Trophoblast cell (in vitro differentiated cells and primary cell): ENCODE results near the gene SCEL.

Source experiments
- DNase-seq, 2 donors: peaks; one replicate each; pipeline ENCODE4 v3.0.0-alpha.2; 2016
- H2AFZ ChIP-seq: 2 replicates; pipeline ENCODE4 v1.6.1; 2013; ENCODE audit warnings: low read length, moderate library complexity, mild to moderate bottlenecking; ENCODE audit not compliant: insufficient read depth, poor library complexity
- H2AK5ac ChIP-seq: 2 replicates; pipeline ENCODE4 v1.6.1; 2013; ENCODE audit warnings: mild to moderate bottlenecking, low read length
- H2BK120ac ChIP-seq: 2 replicates; pipeline ENCODE4 v1.6.1; 2013; ENCODE audit warnings: low read length, mild to moderate bottlenecking, moderate library complexity; ENCODE audit not compliant: insufficient read depth, poor library complexity
- H2BK12ac ChIP-seq: 2 replicates; pipeline ENCODE4 v1.6.1; 2013; ENCODE audit warnings: mild to moderate bottlenecking, low read length, moderate library complexity
- H2BK5ac ChIP-seq: 2 replicates; pipeline ENCODE4 v1.6.1; 2013; ENCODE audit warnings: low read length, low read depth, moderate library complexity, mild to moderate bottlenecking; ENCODE audit not compliant: poor library complexity
- H3K14ac ChIP-seq: 2 replicates; pipeline ENCODE4 v1.6.1; 2013; ENCODE audit warnings: mild to moderate bottlenecking, low read length
- H3K18ac ChIP-seq: 2 replicates; pipeline ENCODE4 v1.6.1; 2013; ENCODE audit warnings: mild to moderate bottlenecking, low read length
- H3K23ac ChIP-seq: 2 replicates; pipeline ENCODE4 v1.6.1; 2013; ENCODE audit warnings: low read length
- H3K27ac ChIP-seq: 2 replicates; pipeline ENCODE4 v1.5.1; 2013; ENCODE audit warnings: low read depth, mild to moderate bottlenecking, inconsistent platforms, low read length, moderate library complexity
- H3K27me3 ChIP-seq: 2 replicates; pipeline ENCODE4 v1.6.1; 2013; ENCODE audit warnings: inconsistent platforms, mild to moderate bottlenecking, low read length, moderate library complexity; ENCODE audit not compliant: insufficient read depth
- H3K36me3 ChIP-seq, 2 experiments: 1 replicate in 1 of 2; 2 replicates in 1 of 2; pipeline ENCODE4 v1.6.1; 2013; ENCODE audit warnings: low read length in 2 of 2, mild to moderate bottlenecking in 2 of 2, moderate library complexity in 1 of 2; ENCODE audit not compliant: insufficient read depth in 2 of 2, control insufficient read depth in 1 of 2
- H3K4ac ChIP-seq: 2 replicates; pipeline ENCODE4 v1.6.1; 2013; ENCODE audit warnings: low read depth, mild to moderate bottlenecking, low read length, moderate library complexity
- H3K4me1 ChIP-seq, 2 experiments: 1 replicate in 1 of 2; 2 replicates in 1 of 2; pipeline ENCODE4 v1.6.1; 2013; ENCODE audit warnings: low read length in 2 of 2, mild to moderate bottlenecking in 2 of 2, moderate library complexity in 1 of 2; ENCODE audit not compliant: insufficient read depth in 2 of 2, control insufficient read depth in 1 of 2
- H3K4me2 ChIP-seq: 2 replicates; pipeline ENCODE4 v1.6.1; 2013; ENCODE audit warnings: inconsistent platforms, mild to moderate bottlenecking, low read length, moderate library complexity
- H3K4me3 ChIP-seq: 2 replicates; pipeline ENCODE4 v1.5.1; 2013; ENCODE audit warnings: mild to moderate bottlenecking, low read depth, low read length, inconsistent platforms
- H3K79me1 ChIP-seq: one replicate; pipeline ENCODE4 v1.6.1; 2013; ENCODE audit warnings: low read length
- H3K79me2 ChIP-seq: 2 replicates; pipeline ENCODE4 v1.6.1; 2013; ENCODE audit warnings: low read length, mild to moderate bottlenecking; ENCODE audit not compliant: control insufficient read depth, insufficient read depth, poor library complexity
- H3K9ac ChIP-seq: 2 replicates; pipeline ENCODE4 v1.6.1; 2013; ENCODE audit warnings: mild to moderate bottlenecking, low read length
- H3K9me3 ChIP-seq: 2 replicates; pipeline ENCODE4 v1.6.1; 2013; ENCODE audit warnings: low read depth, mild to moderate bottlenecking, control low read depth, inconsistent platforms, low read length; ENCODE audit not compliant: insufficient read depth
- H4K12ac ChIP-seq: 2 replicates; pipeline ENCODE4 v1.6.1; 2013; ENCODE audit warnings: low read depth, mild to moderate bottlenecking, low read length, moderate library complexity
- H4K8ac ChIP-seq: 2 replicates; pipeline ENCODE4 v1.6.1; 2013; ENCODE audit warnings: low read depth, mild to moderate bottlenecking, low read length, moderate library complexity
- H4K91ac ChIP-seq: one replicate; pipeline ENCODE4 v1.6.1; 2013; ENCODE audit warnings: low read depth, mild to moderate bottlenecking, low read length, moderate library complexity
- WGBS: extraction: QIAGEN DNeasy Blood & Tissue Kit; methylation state at CpG from one replicate; pipeline ENCODE4 v1.1.7; 2013; ENCODE audit warnings: missing lambda C conversion rate; ENCODE audit not compliant: insufficient read length, insufficient coverage; ENCODE audit errors: extremely low coverage; 5-methylcytosine and 5-hydroxymethylcytosine counted together

Gene SCEL

DNA sequence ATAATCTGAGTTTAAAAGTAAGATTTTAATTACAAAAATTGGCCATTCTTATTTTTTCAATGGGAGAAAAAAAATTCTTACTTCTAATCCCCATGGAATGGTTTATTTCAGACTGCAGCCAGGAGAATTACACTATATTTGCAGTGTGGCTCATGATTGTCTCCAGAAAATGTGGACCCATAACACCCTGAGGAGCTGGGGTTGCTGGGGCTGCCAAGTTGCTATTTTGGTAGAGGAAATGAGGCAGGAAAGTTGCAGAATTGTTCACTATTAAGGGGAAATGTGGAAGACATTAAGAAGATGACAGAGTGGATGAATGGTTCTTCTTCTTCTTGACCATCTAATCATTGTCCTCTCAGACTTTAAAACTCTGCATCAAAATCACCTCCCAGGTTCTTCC is 4.6 kb upstream of the SCEL start:
- no peaks in the 10 kb centered on the region for H3K36me3 ChIP-seq
- no peak overlapping the region for H3K4me2 ChIP-seq
- no peak overlapping the region for H2AK5ac ChIP-seq
- no peak overlapping the region for H3K4ac ChIP-seq
- no peaks in the 10 kb centered on the region for H3K4me1 ChIP-seq
- H3K79me1 ChIP-seq: no peaks in the 10 kb centered on the region
- no peak overlapping the region for H3K23ac ChIP-seq
- H3K27ac ChIP-seq: no peak overlapping the region
- H3K14ac ChIP-seq: no peak overlapping the region
- no peak overlapping the region for H4K8ac ChIP-seq
- H4K91ac ChIP-seq: no peak overlapping the region
- H3K9me3 ChIP-seq: no peaks in the 10 kb centered on the region
- no peak for DNase-seq
- no peak overlapping the region for H3K18ac ChIP-seq
- no peak overlapping the region for H4K12ac ChIP-seq
- H3K9ac ChIP-seq: no peak overlapping the region
- H3K27me3 ChIP-seq: no peaks in the 10 kb centered on the region
- H3K4me3 ChIP-seq: no peak overlapping the region
- H2BK5ac ChIP-seq: no peak overlapping the region
- H2BK120ac ChIP-seq: no peak overlapping the region
- no peaks in the 10 kb centered on the region for H3K79me2 ChIP-seq
- no peak overlapping the region for H2AFZ ChIP-seq
- no peak overlapping the region for H2BK12ac ChIP-seq

DNA sequence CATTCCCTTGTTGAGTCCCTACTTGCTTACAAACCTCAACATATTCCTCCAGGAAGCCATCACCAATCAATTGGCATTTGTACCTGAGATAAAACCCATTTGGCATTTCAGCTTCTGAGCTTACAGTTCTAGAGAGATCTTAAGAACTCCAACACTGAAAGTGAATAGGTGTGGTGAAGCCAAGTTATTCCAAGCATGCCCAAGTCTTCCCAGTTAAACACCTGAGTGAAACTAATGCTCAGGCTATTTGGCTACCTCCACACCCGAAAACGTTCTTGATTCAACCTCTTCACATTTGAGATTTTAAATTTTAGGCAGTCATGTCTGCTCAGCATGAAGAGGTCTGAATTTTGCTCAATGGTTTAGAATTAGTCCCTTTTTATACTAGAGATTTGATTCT is 2.5 kb upstream of the SCEL start:
- no peak overlapping the region for H3K9ac ChIP-seq
- peak in 1 of 2 donors; percentile 50 for DNase-seq
- H4K8ac ChIP-seq: no peak overlapping the region
- H3K4me1 ChIP-seq: no peaks in the 10 kb centered on the region
- no peaks in the 10 kb centered on the region for H3K9me3 ChIP-seq
- no peak overlapping the region for H2AK5ac ChIP-seq
- H3K23ac ChIP-seq: no peak overlapping the region
- no peak overlapping the region for H3K4me3 ChIP-seq
- H3K4ac ChIP-seq: no peak overlapping the region
- no peak overlapping the region for H2BK12ac ChIP-seq
- H2BK5ac ChIP-seq: no peak overlapping the region
- H3K79me2 ChIP-seq: no peaks in the 10 kb centered on the region
- no peak overlapping the region for H3K18ac ChIP-seq
- no peak overlapping the region for H2BK120ac ChIP-seq
- no peak overlapping the region for H2AFZ ChIP-seq
- H3K14ac ChIP-seq: no peak overlapping the region
- H3K4me2 ChIP-seq: no peak overlapping the region
- H3K79me1 ChIP-seq: no peaks in the 10 kb centered on the region
- H3K27ac ChIP-seq: no peak overlapping the region
- WGBS: no CpG with 5 or more reads among the region's 2 CpGs
- H4K91ac ChIP-seq: no peak overlapping the region
- no peak overlapping the region for H4K12ac ChIP-seq
- H3K27me3 ChIP-seq: no peaks in the 10 kb centered on the region
- H3K36me3 ChIP-seq: no peaks in the 10 kb centered on the region

DNA sequence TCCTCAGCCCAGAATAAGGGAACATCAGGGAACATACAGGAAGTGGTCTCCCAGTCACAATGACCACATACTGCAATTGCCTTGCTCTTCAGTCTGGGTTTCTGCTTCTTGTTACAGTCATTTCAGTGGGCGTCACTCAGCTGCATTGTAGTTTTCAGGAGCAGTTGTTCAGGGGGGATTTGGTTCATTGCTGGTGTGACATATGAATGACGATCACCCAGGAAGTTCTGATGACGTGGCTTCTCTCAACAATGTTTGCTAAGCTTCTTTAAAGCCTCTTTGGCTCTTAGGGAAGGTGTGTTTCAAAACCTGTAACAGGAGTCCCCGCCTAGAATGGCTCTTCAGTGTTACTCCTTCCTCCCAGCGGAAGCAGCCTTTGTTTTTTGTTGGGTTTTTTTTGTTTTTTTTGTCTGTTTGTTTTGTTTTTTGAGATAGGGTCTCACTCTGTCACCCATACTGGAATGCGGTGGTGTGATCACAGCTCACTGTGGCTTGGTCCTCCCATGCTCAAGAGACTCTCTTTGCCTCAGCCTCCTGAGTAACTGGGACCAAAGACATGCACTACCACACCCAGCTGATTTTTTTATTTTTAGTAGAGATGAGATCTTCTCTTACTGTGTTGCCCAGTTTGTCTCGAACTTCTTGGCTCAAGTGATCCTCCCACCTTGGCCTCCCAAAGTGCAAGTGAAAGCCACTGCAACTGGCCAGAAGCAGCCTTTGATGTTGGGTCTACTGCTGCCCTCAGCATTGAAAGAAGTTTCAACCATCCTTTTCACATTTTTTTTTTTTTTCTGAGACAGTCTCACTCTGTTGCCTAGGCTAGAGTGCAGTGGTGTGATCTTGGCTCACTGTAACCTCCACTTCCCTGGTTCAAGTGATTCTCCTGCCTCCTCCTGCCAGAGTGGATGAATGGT is 1.4 kb upstream of the SCEL start:
- Histone ChIP-seq H3K27me3 (no peaks in the 10 kb centered on the region), H3K9me3 (no peaks in the 10 kb centered on the region), H2AFZ (no peak overlapping the region), H3K4ac (no peak overlapping the region), H2BK5ac (no peak overlapping the region), H4K8ac (no peak overlapping the region), H3K27ac (no peak overlapping the region), H3K4me2 (no peak overlapping the region), H3K36me3 (no peaks in the 10 kb centered on the region), H4K12ac (no peak overlapping the region), H3K23ac (no peak overlapping the region), H3K79me1 (no peaks in the 10 kb centered on the region), H3K9ac (no peak overlapping the region), H4K91ac (no peak overlapping the region), H3K4me1 (no peaks in the 10 kb centered on the region), H2BK12ac (no peak overlapping the region), H2AK5ac (no peak overlapping the region), H3K14ac (no peak overlapping the region), H3K4me3 (no peak overlapping the region), H2BK120ac (no peak overlapping the region), H3K79me2 (no peaks in the 10 kb centered on the region), H3K18ac (no peak overlapping the region)
- no CpG with 5 or more reads among the region's 7 CpGs for WGBS
- DNase-seq: peak in 1 of 2 donors; percentile 8

DNA sequence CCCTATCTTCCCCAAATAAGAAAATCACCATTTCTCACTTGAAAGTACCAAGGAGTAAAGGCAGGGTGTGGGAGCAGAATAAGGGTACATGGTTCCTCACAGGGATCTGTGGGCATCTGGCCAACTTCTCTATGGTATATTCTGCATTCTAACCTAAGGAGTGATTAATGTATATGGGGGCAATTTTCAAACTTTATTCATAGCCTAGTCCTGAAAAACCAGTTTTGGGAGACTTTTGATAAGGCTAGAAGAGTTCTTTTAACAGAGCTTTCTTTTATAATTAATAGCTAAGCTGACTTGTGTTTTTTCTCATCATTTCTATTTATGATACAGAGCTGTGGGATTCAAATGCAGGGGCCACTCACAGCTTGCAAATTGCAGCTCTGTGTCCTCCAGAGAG is 852 bp downstream of the SCEL start:
- no peaks in the 10 kb centered on the region for H3K79me2 ChIP-seq
- no peak overlapping the region for H2AFZ ChIP-seq
- no peak overlapping the region for H3K4me3 ChIP-seq
- no peak overlapping the region for H4K12ac ChIP-seq
- H3K79me1 ChIP-seq: no peaks in the 10 kb centered on the region
- H2BK120ac ChIP-seq: no peak overlapping the region
- no peak overlapping the region for H3K4me2 ChIP-seq
- H3K4me1 ChIP-seq: no peaks in the 10 kb centered on the region
- no peak overlapping the region for H3K27ac ChIP-seq
- no peak overlapping the region for H2BK12ac ChIP-seq
- no peaks in the 10 kb centered on the region for H3K36me3 ChIP-seq
- H3K4ac ChIP-seq: no peak overlapping the region
- no peak overlapping the region for H3K9ac ChIP-seq
- no peak overlapping the region for H2BK5ac ChIP-seq
- no peak overlapping the region for H4K91ac ChIP-seq
- H2AK5ac ChIP-seq: no peak overlapping the region
- DNase-seq: peak in 1 of 2 donors; percentile 29
- no peak overlapping the region for H4K8ac ChIP-seq
- H3K23ac ChIP-seq: no peak overlapping the region
- no peak overlapping the region for H3K18ac ChIP-seq
- no peaks in the 10 kb centered on the region for H3K9me3 ChIP-seq
- H3K14ac ChIP-seq: no peak overlapping the region
- no peaks in the 10 kb centered on the region for H3K27me3 ChIP-seq
